Measurements from ENCODE around the gene PFDN6. TPM values are rescaled to one million over a fixed set of nuclear protein-coding genes. Genes with fewer than 3 reads are reported as not detected.
A peak's percentile ranks its signal among the peaks of the same experiment; 100 is the strongest.

The PFDN6 gene
- 61.7 and 64.5 TPM in 2 replicates for total RNA-seq

- FAIRE-seq (no peak), DNase-seq (ENCODE audit: low read depth) (peak; percentile 90)
- H3K4me3 ChIP-seq (ENCODE audit: low read depth, low read length): peak within 1 kb of the TSS; percentile 80
- no peak for TF ChIP-seq CTCF (IDR thresholded peaks at IDR 0.05; ENCODE audit: insufficient read depth, low read length, severe bottlenecking)
- H3K36me3 ChIP-seq (ENCODE audit: control insufficient read depth, insufficient read depth, low read length): peaks cover 22% of the 10 kb centered on the region
- H3K27me3 ChIP-seq (ENCODE audit: control insufficient read depth, insufficient read depth, low read length): no peaks in the 10 kb centered on the region
Measured at GRCh38 chr6:33288921-33289783, at the start of gene PFDN6, which contains the start of gene WDR46. TSS of gene PFDN6 (plus strand) at chr6:33289601. CDS start at chr6:33289857, 256 bp downstream. TSS of gene WDR46 (minus strand) at chr6:33289239. CDS start at chr6:33289170, 69 bp downstream.

GRCh38 chr6:33241968-33242367 is 47.4 kb upstream of the PFDN6 start:
- TF ChIP-seq CTCF (IDR thresholded peaks at IDR 0.05; ENCODE audit: insufficient read depth, low read length, severe bottlenecking): no peak
- no peaks in the 10 kb centered on the region for H3K36me3 ChIP-seq (ENCODE audit: control insufficient read depth, insufficient read depth, low read length)
- H3K27me3 ChIP-seq (ENCODE audit: control insufficient read depth, insufficient read depth, low read length): peaks cover 3% of the 10 kb centered on the region
- peak; percentile 16 for DNase-seq (ENCODE audit: low read depth)
- H3K4me3 ChIP-seq (ENCODE audit: low read depth, low read length): no peak overlapping the region
- no peak for FAIRE-seq

- Histone ChIP-seq H3K27me3 (ENCODE audit: control insufficient read depth, insufficient read depth, low read length) (peaks cover 3% of the 10 kb centered on the region), H3K36me3 (ENCODE audit: control insufficient read depth, insufficient read depth, low read length) (no peaks in the 10 kb centered on the region), H3K4me3 (ENCODE audit: low read depth, low read length) (no peak overlapping the region)
- no peak for TF ChIP-seq CTCF (IDR thresholded peaks at IDR 0.05; ENCODE audit: insufficient read depth, low read length, severe bottlenecking)
- FAIRE-seq (no peak), DNase-seq (ENCODE audit: low read depth) (no peak)
Measured at GRCh38 chr6:33243476-33243875, 45.9 kb upstream of the PFDN6 start.

- peak; percentile 98 for TF ChIP-seq CTCF (IDR thresholded peaks at IDR 0.05; ENCODE audit: insufficient read depth, low read length, severe bottlenecking)
- DNase-seq (ENCODE audit: low read depth): peak; percentile 76
- H3K36me3 ChIP-seq (ENCODE audit: control insufficient read depth, insufficient read depth, low read length): no peaks in the 10 kb centered on the region
- H3K27me3 ChIP-seq (ENCODE audit: control insufficient read depth, insufficient read depth, low read length): no peaks in the 10 kb centered on the region
- FAIRE-seq: no peak
- peak overlapping the region; percentile 37 for H3K4me3 ChIP-seq (ENCODE audit: low read depth, low read length)
Measured at GRCh38 chr6:33247977-33248642, 41.3 kb upstream of the PFDN6 start.

- DNase-seq (ENCODE audit: low read depth) (no peak), FAIRE-seq (peak; percentile 58)
- Histone ChIP-seq H3K36me3 (ENCODE audit: control insufficient read depth, insufficient read depth, low read length) (no peaks in the 10 kb centered on the region), H3K4me3 (ENCODE audit: low read depth, low read length) (peak overlapping the region; percentile 37), H3K27me3 (ENCODE audit: control insufficient read depth, insufficient read depth, low read length) (no peaks in the 10 kb centered on the region)
- no peak for TF ChIP-seq CTCF (IDR thresholded peaks at IDR 0.05; ENCODE audit: insufficient read depth, low read length, severe bottlenecking)
Measured at GRCh38 chr6:33248643-33248931, 40.8 kb upstream of the PFDN6 start.
